Parathyroid adenoma (tissue), 2 donors: ENCODE data around the gene C21orf91.

Experiments
- H2AFZ ChIP-seq: fragments of 300-600 bp; sonication (generic); one replicate; pipeline ENCODE4 v1.7.0; 2017; ENCODE audit warnings: antibody characterized with exemption, mild to moderate bottlenecking
- H3K27ac ChIP-seq: fragments of 300-600 bp; sonication (generic); one replicate; pipeline ENCODE4 v1.7.0; 2017
- H3K27me3 ChIP-seq: fragments of 300-600 bp; sonication (generic); one replicate; pipeline ENCODE4 v1.7.0; 2017; ENCODE audit warnings: low read length; ENCODE audit not compliant: control insufficient read depth, insufficient read depth
- H3K36me3 ChIP-seq: fragments of 300-600 bp; sonication (generic); one replicate; pipeline ENCODE4 v1.7.0; 2017; ENCODE audit warnings: low read length; ENCODE audit not compliant: control insufficient read depth, insufficient read depth
- H3K4me1 ChIP-seq: fragments of 300-600 bp; sonication (generic); one replicate; pipeline ENCODE4 v1.7.0; 2017; ENCODE audit warnings: control low read depth
- H3K4me2 ChIP-seq: fragments of 300-600 bp; sonication (generic); one replicate; pipeline ENCODE4 v1.7.0; 2017; ENCODE audit warnings: low read length
- H3K4me3 ChIP-seq: fragments of 300-600 bp; sonication (generic); one replicate; pipeline ENCODE4 v1.7.0; 2017; ENCODE audit warnings: low read depth, low read length
- H3K79me2 ChIP-seq: fragments of 300-600 bp; sonication (generic); one replicate; pipeline ENCODE4 v1.7.0; 2017; ENCODE audit warnings: control low read depth
- H3K9ac ChIP-seq: fragments of 300-600 bp; sonication (generic); one replicate; pipeline ENCODE4 v1.7.0; 2017; ENCODE audit warnings: mild to moderate bottlenecking
- H3K9me3 ChIP-seq: fragments of 300-600 bp; sonication (generic); one replicate; pipeline ENCODE4 v1.7.0; 2017; ENCODE audit warnings: low read length; ENCODE audit not compliant: control insufficient read depth
- TF ChIP-seq, protein P1 (sequence below): fragments of 300-600 bp; sonication (generic); IDR thresholded peaks from one replicate; pipeline ENCODE4 v1.7.0; 2017; ENCODE audit warnings: antibody characterized with exemption, mild to moderate bottlenecking
- donor health status: primary hyperparathyroidism.

C21orf91 gene

GRCh38 chr21:17802572-17802971, 16.6 kb downstream of the C21orf91 start:
- Histone ChIP-seq H3K27me3 (no peaks in the 10 kb centered on the region), H3K79me2 (no peaks in the 10 kb centered on the region), H3K9ac (no peak overlapping the region), H3K27ac (no peak overlapping the region), H2AFZ (no peak overlapping the region), H3K9me3 (no peaks in the 10 kb centered on the region), H3K4me2 (no peak overlapping the region), H3K4me1 (no peaks in the 10 kb centered on the region), H3K4me3 (no peak overlapping the region), H3K36me3 (no peaks in the 10 kb centered on the region)
- TF ChIP-seq, protein P1, sequence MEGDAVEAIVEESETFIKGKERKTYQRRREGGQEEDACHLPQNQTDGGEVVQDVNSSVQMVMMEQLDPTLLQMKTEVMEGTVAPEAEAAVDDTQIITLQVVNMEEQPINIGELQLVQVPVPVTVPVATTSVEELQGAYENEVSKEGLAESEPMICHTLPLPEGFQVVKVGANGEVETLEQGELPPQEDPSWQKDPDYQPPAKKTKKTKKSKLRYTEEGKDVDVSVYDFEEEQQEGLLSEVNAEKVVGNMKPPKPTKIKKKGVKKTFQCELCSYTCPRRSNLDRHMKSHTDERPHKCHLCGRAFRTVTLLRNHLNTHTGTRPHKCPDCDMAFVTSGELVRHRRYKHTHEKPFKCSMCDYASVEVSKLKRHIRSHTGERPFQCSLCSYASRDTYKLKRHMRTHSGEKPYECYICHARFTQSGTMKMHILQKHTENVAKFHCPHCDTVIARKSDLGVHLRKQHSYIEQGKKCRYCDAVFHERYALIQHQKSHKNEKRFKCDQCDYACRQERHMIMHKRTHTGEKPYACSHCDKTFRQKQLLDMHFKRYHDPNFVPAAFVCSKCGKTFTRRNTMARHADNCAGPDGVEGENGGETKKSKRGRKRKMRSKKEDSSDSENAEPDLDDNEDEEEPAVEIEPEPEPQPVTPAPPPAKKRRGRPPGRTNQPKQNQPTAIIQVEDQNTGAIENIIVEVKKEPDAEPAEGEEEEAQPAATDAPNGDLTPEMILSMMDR: no peak

DNA sequence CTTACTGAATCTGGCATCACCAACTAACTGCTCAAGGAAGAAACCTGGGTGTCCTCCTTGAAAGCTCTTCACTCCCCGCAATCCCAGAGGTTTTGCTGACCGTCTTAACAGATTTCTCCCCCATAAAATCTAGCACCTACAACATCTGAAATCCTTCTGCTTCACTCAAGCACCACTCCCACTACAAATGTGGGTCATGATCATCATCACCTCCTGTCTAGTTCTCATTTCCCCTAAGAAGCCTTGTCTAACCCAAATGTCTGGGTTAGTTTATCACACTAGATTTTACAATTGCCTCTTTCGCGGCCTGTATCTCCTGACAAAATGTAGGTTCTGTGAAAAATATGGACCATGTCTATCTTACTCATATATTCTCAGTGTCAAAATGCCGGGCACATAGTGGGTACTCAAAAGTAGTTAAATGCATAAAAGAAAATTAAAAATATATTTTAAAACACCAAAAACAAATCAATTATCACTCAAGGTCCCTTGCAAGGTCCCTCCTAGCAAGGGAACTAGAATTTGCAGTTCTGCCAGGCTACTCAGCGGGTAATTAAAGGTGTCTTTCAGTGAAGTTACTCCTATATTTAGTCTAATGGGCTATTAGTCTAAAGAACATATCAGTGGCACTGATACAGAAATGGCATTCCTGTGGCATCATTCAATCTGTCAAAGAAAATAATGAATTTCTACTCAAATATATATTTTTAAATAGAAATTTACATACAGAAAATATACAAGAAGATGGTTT, 19.6 kb downstream of the C21orf91 start:
- no peaks in the 10 kb centered on the region for H3K36me3 ChIP-seq
- no peak overlapping the region for H3K9ac ChIP-seq
- H3K4me1 ChIP-seq: no peaks in the 10 kb centered on the region
- H3K79me2 ChIP-seq: no peaks in the 10 kb centered on the region
- H3K4me3 ChIP-seq: no peak overlapping the region
- H3K27ac ChIP-seq: no peak overlapping the region
- H2AFZ ChIP-seq: no peak overlapping the region
- no peaks in the 10 kb centered on the region for H3K27me3 ChIP-seq
- no peaks in the 10 kb centered on the region for H3K9me3 ChIP-seq
- no peak overlapping the region for H3K4me2 ChIP-seq
- TF ChIP-seq, protein P1: no peak

DNA sequence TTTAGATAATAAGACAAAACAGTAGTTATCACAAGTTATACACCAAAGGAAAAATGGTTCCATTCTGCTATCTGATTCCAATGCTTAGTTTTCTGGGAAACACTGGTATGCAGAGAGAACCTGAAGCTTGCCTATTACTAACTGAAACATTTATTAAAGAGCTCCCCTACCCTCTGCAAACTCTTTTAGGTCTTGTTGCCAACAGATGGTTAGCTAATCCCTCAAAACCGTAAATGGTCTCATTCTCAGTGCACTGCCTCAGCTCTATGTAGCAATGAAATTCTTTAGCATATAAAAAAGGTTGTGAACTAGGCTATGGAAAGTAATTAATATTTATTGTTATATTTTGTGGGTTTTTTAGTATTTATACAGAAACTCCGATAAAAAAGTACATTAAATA, 20.4 kb downstream of the C21orf91 start:
- no peak overlapping the region for H3K4me3 ChIP-seq
- no peaks in the 10 kb centered on the region for H3K4me1 ChIP-seq
- H3K27ac ChIP-seq: no peak overlapping the region
- H3K4me2 ChIP-seq: no peak overlapping the region
- H3K9me3 ChIP-seq: no peaks in the 10 kb centered on the region
- no peaks in the 10 kb centered on the region for H3K27me3 ChIP-seq
- H3K79me2 ChIP-seq: no peaks in the 10 kb centered on the region
- no peak overlapping the region for H3K9ac ChIP-seq
- TF ChIP-seq, protein P1: no peak
- no peaks in the 10 kb centered on the region for H3K36me3 ChIP-seq
- no peak overlapping the region for H2AFZ ChIP-seq

DNA sequence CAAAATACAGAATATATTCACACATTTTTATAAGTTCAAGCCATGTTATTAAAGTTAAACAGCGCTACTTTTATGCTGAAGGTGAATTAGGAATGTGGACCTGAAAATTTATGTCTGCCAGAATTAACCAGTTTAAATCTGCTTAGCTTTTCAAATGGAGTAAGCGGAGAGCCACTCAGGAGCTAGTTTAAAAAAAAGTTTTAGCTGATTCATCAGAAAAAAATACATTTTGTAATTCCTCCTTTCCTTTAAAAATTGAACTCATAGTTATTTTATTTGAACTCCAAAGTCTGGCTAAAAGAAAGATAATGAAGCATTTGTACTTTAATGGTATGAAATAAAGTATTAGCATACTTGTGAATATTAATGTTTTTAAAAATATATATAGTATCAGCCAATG, 21.2 kb downstream of the C21orf91 start:
- Histone ChIP-seq H2AFZ (no peak overlapping the region), H3K4me3 (no peak overlapping the region), H3K27ac (no peak overlapping the region), H3K4me1 (no peaks in the 10 kb centered on the region), H3K36me3 (no peaks in the 10 kb centered on the region), H3K27me3 (no peaks in the 10 kb centered on the region), H3K79me2 (no peaks in the 10 kb centered on the region), H3K9ac (no peak overlapping the region), H3K9me3 (no peaks in the 10 kb centered on the region), H3K4me2 (no peak overlapping the region)
- TF ChIP-seq, protein P1: no peak

DNA sequence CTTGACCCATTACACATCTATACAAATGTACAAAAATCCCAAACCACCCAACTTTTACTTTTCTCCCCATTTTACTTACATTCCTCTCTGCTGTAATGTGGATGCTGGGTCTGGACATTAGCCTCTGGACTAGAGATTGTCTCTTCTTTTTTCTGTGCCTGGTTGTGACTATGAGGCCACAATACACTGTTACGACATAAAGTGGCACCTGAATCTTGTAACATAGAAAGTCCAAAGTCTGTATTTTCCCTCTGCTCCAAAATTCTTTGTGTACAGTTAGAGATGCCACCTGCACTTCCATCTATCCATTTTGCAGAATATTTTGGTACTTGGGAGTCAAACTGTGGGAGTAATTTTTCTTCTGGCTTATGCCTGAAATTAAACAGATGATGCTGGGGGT, 22.7 kb downstream of the C21orf91 start:
- Histone ChIP-seq H3K27me3 (no peaks in the 10 kb centered on the region), H3K27ac (no peak overlapping the region), H3K9ac (no peak overlapping the region), H3K4me2 (no peak overlapping the region), H3K36me3 (no peaks in the 10 kb centered on the region), H3K4me1 (no peaks in the 10 kb centered on the region), H3K79me2 (no peaks in the 10 kb centered on the region), H2AFZ (no peak overlapping the region), H3K9me3 (no peaks in the 10 kb centered on the region), H3K4me3 (no peak overlapping the region)
- TF ChIP-seq, protein P1: no peak
